HG03442 (cell line): ENCODE results near the gene TTC39B.

Experiments used
- ATAC-seq: cut with Tn5 transposase; IDR thresholded peaks from one replicate; pipeline ENCODE4 v1.9.1; 2021; ENCODE audit warnings: mild to moderate bottlenecking, moderate library complexity; ENCODE audit not compliant: unreplicated experiment

Gene TTC39B

DNA sequence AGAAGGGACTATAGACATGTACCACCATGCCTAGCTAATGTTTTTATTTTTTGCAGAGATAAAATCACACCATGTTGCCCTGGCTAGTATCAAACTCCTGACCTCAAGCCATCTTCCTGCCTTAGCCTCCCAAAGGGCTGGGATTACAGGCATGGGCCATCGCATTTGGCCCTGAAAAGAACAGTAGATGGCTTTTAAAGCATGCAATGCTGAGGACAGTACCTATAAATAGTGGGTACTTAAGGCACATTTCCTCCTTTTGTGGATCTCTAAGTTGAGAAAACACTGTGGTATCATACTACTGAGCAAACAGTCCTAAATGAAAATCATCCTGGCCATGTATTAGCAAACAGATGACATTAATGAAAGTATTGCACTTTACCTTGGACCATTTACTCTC, 119.4 kb downstream of the TTC39B start:
- ATAC-seq: no peak

DNA sequence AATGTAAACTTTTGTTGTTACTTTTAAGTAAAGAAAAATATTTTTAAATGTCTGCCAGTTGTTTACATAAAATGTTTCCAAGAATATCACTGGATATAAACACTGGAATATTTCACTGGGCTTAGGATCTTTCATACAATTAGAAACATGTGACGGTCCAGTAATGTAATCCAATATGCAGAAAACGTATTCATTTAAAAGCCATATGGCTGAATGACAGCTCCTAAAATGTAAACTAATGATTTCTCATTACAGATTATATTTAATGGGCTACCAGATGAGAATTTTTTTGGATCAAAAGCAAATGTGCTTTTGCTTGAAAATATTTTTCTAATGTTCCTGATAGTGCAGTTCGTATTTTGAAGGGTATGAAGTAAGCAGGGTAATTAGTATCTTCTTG, 124.3 kb downstream of the TTC39B start:
- ATAC-seq: no peak

DNA sequence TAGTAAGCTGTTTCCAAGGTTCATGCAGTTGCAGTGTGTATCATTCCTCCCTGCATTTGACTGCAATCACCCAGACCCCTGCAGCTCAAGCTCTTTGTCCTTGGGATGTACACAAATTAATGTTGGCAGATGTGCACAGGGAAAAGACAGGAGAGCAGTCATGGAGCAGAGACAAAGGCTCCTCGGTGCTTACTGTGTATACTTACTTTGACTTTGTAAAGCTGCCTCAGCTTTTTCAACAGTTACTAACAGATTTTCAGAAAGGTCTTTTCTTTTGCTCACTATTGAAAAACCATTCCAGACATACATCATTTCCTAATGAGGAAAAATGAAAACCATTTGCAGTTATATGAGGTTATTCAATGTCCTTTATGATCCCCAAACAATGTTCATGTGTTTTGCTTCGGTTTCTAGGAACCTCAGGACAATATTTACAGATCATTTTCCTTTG, 124.9 kb downstream of the TTC39B start:
- ATAC-seq: no peak

DNA sequence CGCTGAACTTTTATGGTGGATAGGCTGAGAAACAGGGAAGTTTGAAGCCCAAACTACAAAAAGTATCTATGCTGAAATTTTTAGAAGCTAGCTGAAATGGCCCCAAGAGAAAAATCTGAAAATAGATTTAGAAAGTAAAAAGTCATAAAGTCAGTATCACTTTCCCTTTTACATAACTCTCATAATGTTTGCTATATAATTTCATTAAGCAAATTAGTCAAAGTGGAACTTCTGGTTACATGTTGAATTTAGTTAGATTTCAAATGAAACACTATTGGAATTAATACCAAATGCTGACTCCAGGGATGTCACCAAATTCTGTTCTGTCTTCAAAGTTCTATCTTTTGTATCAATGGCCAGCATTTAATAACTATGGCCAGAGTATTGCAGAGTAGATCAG, 126.9 kb downstream of the TTC39B start:
- ATAC-seq: peak; percentile 58

DNA sequence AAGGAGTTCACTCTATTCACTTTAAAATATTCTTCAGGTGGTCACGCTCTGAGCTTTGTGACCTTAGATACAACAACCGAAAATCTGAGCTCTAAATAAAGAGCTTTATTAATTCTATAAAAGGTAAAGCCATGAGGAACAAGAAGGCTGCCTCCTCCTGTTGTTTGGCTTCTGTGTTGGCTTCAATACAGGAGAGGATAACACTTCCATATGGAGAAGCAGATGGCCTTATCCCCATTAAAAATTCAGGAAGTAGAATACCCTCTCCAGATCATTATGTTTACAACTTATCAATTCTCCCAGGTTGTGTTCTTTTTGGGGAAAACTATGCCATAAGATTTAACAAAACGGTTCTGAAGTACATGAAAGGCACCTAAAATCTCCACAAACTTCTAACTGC, 128.4 kb downstream of the TTC39B start:
- ATAC-seq: no peak

DNA sequence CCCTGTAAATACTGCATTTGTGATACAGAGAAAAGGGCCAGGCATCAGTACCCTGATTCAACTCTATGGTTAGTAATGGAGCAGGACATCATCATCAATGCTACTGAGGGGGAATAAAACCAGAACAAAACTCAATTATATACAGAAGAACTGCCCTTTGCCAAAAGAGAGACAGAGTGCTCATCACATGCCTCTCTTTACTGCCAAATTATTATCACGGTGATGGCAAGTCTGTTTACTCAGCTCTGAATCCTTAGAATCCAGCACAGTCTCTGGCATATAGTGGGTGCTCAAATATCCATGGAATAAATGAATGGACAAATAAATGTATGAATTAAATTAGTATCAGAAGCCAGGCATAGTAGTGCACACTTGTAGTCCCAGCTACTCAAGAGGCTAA, 130.2 kb downstream of the TTC39B start:
- no peak for ATAC-seq

DNA sequence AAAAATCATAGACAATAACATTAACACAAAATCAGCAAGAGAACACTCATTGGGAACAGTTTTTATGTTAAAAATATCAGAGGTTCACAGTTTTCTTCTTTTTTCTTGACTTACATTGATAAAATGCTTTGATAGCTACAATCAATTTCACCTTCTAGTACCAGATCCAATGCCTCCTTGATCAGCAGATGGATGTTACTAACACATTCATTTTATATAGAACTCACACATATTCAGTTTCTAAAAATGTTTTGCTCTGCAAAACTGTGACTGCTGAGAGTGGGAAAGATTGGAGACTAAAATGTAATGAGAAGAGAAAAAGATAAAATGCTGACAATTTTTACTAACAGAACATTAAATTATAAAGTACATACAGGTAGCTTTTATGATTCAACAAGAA, 143.1 kb downstream of the TTC39B start:
- no peak for ATAC-seq

DNA sequence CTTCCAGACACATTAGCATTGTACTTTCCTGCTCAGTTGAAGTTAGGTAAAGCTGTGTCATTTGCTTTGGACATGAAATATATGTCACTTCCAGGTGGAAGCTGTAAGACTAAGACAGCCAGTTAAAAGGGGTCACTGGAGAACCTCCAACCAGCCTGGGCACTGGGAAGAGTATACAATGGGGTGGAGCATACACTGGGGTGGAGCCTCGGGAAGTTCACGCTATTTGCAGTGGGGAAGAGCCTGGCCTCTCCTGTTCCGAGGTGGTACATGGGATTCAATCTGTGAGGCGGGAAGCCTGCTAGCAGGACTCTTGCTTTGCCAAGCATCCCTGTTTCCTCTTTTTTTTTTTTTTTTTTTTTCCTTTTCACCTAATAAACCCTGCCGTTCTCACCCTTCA, 145.3 kb downstream of the TTC39B start:
- no peak for ATAC-seq

DNA sequence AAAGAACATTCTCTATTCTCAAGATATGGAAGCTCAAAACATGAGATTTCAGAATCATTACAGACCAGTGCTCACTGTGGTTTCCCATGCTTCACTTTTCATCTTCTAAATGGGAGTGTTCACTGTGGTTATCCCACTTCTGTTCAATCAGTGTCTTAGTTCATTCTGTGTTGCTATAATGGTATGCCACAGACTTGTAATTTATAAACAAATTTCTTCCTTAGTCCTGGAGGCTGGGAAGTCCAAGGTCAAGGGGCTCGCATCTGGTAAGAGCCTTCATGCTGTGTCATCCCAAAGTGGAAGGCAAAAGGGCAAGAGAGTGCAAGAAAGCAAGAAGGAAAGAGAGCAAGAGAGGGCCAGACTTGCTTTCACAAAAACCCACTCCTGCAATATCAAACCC, 146.3 kb downstream of the TTC39B start:
- no peak for ATAC-seq

DNA sequence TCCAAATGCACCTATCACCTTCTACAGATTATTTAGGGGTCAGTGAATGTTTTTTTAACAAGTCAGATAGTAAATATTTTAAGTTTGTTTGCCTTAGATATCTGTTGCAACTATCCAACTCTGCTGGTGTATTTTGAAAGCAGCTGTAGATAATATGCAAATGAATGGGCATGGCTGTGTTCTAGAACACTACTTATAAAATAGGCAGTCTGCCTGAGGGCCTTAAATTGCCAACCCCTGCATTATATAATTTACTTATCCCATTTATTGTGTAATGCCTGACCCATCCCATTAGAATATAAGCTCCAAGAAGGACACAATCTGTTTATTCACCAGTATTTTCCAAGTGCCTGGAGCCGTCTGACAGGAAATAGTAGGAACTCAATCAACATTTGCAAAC, 149.0 kb downstream of the TTC39B start:
- no peak for ATAC-seq

DNA sequence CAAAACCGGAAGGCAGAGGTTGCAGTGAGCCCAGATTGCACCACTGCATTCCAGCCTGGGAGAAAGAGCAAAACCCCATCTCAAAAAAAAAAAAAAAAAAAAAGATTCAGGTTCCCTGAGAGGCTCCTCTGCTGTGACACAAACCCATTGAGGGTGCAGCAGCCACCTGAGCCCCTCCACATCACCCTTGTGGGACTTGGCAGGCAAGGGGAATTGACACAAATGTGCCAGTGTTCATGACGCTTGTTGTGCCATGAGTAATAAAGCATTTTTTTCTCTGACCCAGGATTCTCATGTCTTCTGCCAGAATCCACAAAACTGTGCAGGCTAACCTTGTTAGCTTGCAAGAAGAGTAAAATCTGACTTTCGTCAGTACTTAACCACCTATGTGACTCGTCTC, 149.6 kb downstream of the TTC39B start:
- ATAC-seq: no peak

DNA sequence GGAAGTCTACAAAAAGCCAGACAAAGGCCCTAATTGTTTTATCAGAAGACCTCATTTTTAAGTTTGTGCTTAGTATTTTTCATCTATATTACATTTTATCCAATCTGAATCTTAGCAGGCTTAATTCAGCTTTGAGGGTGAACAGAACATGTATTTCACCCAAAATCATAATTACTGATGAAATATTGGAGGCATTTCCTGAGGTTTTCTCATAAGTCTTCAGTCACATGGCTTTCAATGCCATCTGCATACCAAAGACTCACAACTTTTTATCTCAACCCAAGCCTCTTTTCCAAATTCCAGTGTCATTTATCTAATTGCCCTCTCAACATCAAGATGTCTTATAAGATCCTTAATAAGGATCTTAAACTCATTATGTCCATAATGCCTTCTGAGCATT, 150.8 kb downstream of the TTC39B start:
- no peak for ATAC-seq

DNA sequence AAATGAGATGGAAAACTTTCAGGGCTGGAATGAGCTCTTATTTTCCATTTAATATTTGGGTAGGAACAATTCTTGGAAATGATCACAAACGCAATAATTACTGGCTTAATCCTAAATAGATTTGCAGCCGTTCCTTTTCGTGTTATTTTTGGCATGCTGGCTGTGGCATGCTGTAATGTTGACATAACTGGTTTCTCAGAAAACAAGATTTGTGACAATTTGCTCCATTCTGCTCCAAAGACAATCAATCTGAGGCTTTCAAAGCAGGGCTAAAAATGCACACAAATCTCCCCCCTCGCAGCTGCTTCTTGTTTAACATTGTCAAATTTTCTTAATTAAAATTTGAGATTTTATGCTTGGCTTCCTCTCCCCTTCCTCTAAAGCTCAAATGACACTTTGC, 151.2 kb downstream of the TTC39B start:
- ATAC-seq: no peak

DNA sequence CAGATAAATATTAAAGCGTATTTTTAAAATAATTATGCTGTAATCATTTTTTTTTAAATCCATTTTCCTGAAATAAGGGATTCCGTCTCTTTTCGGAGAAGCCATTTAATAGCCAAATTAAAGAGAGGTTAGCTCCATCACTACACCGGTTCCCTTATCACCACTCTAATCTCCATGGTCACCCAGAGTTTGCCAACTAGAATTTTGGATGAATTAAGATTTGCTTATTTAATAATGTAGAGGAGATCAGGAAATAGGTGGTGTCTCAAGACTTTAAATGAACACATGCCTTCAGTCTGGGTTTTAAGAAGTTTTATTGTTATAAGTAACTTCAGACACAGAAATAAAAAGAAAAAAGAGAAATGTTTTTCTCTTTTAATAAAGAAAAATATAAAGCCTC, 151.7 kb downstream of the TTC39B start:
- no peak for ATAC-seq

DNA sequence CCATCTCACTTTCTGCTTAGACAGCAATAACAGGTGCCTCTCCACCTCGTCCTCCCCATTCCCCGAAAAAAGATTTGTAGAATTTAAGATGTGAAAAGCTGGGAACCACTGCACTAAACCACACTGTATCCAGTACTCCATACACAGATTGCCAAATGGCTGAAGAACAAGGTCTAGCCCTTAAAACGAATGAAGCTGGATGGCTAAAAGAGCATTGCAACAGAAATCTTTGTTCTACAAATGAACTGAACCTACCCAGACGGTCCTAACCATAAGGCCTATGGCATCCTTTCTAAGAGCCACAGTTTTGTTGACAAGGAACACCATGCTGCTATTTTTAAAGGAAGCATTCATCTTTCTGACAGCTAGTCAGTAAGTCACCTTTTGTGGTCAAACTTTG, 152.3 kb downstream of the TTC39B start:
- ATAC-seq: no peak

DNA sequence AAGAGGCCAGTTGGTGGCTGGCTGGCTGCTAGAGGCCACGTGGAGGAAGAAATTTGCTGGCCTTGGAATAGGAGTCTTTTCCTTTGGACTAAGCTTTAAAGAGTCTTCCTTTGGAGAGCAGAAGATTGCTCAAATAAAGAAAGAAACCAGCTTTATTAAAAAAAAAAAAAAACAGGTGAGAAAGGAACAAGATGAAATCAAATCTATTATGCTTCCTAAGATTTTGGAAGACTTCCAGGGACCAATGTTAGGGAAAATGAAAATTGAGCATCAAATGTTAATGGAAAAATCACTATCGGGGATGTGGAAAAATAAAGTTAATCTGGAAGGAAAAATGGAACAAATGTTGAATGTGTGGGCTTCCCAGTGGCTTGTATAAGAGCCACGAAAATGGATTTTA, 153.1 kb downstream of the TTC39B start:
- ATAC-seq: no peak

DNA sequence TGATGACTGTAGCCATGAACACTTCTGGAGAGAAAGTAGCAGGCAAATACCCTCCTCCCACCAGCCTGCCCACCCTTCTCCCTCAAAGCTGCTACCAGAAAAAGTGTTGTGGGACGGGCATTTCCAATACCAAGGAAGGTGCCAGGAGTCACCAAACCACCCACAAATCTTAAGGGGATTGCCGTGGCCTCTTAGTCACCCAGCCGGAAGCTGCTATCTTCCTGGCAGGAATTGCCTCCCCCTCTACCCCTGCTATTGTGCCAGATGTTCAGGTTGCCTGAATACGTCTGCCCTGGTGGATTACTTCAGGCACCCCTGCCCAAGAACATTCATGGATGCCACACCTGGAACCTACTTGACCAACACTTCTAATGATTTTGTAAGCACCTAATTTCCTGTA, 156.1 kb downstream of the TTC39B start:
- no peak for ATAC-seq

DNA sequence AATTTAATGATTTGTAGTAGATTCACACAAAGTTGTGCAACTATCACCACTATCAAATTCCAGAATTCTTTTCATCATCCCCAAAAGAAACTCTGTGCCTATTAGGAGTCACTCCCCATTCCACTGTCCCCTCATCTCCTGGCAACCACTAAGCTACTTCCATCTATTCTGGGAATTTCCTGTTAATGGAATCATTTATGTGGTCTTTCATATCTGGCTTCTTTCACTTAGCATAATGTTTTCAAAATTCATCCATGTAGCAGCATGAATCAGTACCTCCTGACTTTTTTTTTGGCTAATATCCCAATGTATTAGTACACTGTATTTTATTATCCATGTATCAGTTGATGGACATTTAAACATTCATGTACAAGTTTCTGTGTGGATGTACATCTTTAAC, 157.6 kb downstream of the TTC39B start:
- no peak for ATAC-seq

DNA sequence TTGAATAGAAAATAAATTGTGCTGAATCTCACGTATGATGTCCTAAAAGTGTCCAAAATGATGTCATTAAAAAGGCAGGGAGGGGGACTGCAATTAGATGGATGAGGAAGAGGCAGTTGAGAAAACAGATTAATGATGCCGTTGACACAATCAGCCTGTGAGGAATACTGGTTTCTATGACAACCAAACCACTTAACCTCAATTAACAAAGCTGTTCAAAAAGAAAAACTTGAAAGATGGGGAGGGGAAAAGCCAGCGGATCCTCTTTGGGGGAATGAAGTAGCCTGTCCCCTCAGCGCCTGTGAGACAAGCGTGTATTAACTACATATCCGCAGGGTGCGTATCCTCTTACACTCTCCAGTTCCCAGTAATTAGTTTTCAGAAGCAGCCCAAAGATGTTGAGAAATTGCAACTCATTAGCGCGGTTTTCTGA, 160.7 kb downstream of the TTC39B start:
- no peak for ATAC-seq

DNA sequence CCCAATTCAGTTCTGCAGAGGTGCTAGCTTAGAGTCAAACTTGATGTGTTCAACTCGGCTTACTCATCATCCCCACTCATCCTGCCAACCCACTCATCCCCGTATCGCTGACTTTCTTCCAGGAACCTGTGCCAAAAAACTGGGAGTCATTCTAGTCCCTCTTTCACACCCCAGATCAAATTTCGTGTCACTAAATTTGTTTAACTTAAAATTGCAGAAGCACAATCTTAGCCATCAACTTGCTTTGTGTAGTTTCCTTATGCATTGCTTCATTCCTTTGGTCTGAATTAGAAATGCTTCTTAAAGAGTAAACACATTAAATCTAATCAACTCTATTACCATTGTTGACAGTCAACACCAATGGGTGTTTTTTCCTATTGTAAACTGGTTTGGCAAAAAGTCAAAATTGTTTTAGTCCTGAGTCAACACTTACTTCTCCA, 162.4 kb downstream of the TTC39B start:
- ATAC-seq: no peak

DNA sequence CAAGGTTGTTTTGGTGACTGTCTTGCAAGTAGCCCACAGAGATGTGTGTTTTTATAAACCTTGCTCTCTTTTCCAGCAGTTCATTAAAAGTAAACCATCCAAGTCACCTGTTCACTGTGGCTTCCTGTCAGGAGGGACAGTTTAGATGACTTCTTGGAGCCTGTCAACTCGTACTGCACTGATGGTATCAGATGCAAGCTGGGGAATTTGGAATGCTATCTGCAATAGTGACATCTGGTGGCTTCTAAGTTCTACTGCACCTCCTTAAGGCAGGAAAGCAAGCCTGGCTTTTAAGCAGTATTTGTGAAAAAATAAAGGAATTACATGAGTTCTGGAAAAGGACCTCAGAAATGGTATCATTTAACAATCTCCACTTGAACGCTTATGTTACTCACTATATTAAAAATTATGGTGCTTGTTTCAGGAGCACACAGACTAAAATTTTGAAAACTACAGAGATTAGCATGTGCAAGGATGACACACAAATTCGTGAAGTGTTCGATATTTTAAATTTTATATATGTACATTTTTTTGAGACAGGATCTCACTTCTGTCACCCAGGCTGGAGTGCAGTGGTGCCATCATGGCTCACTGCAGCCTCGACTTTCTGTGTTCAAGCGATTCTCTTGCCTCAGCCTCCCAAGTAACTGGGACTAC, 164.0 kb downstream of the TTC39B start:
- peak; percentile 98 for ATAC-seq

DNA sequence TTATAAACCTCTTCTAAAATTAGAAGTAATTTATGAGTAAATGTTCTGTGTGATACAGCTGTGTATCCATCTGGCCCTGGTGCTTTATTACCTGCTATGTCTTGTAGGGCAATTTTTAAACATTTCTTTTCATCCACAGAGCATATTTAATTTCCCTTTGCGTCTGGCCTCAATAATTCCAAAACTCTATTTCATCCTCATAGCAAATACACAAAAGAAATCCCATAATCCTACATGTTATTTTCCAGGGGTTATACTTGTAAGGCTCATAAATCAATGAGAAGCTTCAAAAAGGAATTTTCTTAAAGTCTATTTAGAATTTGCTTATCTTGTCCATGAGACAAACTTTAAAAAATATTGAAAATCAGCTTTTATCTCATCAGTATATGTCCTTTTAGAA, 167.0 kb downstream of the TTC39B start:
- no peak for ATAC-seq

DNA sequence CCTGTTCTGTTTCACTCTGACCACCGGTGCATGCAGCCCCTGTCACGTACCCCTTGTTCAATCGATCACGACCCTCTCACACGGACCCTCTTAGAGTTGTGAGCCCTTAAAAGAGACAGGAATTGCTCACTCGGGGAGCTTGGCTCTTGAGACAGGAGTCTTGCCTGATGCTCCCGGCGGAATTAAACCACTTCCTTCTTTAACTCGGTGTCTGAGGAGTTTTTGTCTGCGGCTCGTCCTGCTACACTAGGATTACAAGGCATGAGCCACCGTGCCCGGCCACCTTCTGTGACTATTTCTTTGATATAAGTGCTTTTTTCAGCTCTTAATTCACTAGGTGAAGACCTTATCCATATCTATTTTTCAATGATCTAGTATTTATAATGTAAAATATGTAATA, 167.5 kb downstream of the TTC39B start:
- no peak for ATAC-seq

DNA sequence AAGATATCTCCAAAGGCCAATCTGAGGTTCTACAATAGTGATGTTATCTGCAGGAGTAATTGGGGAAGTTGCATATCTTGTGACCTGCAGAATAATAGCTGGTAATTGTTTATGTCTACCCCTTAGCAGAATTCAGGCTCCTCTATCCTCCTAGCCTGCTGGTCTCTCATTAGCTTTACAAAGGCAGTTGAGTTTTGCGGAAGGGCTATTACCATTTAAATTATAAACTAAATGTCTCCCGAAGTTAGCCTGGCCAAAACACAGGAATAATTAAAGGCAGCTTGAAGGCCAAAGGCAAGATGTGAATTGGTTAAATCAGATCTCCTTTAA, 168.7 kb downstream of the TTC39B start:
- no peak for ATAC-seq
